Pancreas (tissue), 10 donors: ENCODE measurements around the gene RAB3C. TPM values are rescaled to one million over a fixed set of nuclear protein-coding genes. Genes with fewer than 3 reads are reported as not detected.

Experiments used
- ATAC-seq, 4 donors: fragments of 200-7000 bp; cut with Tn5 transposase; one replicate each; pipeline versions ENCODE4 v1.8.0 to v1.9.1; 2020; ENCODE audit warnings: mild to moderate bottlenecking in 4 of 4, moderate library complexity in 4 of 4
- DNase-seq, 6 donors: peaks; one replicate each; pipeline ENCODE4 v3.0.0-alpha.2; 2020
- FAIRE-seq: peaks from 2 replicates; lab custom pipeline; 2012; peaks lifted over from hg19 to GRCh38; lab: Jason Lieb, UNC
- H3K27ac ChIP-seq, 4 donors: fragments of 200-600 bp; sonication (generic); 1 replicate in 3 of 4; 2 replicates in 1 of 4; pipeline versions ENCODE4 v1.5.0 to v1.8.0; 2020
- H3K27me3 ChIP-seq, 4 donors: fragments of 200-600 bp; one replicate each; pipeline ENCODE4 v1.8.0; 2021
- H3K36me3 ChIP-seq, 3 donors: fragments of 200-600 bp; sonication (generic) in 1 of 3; one replicate each; pipeline versions ENCODE4 v1.5.0 to v1.8.0; 2020 to 2021
- H3K4me1 ChIP-seq, 3 donors: fragments of 200-600 bp; one replicate each; pipeline ENCODE4 v1.8.0; 2021
- H3K4me3 ChIP-seq, 4 donors: fragments of 200-600 bp; sonication (generic) in 2 of 4; one replicate each; pipeline versions ENCODE4 v1.5.0 to v1.8.0; 2020 to 2021
- H3K9me3 ChIP-seq, 4 donors: fragments of 200-600 bp; one replicate each; pipeline ENCODE4 v1.8.0; 2021
- WGBS, 2 donors: extraction: QIAGEN DNeasy Blood & Tissue Kit; methylation state at CpG; one replicate each; pipeline ENCODE4 v1.1.7; 2013; 5-methylcytosine and 5-hydroxymethylcytosine counted together
- intact Hi-C, 3 donors: fragments of 100-400 bp; cut with DNase I; formaldehyde crosslinking; loops; one replicate each; pipeline versions ENCODE4 v1.11.1 to v1.14.2; 2022
- polyA plus RNA-seq, 2 donors: library from polyadenylated mRNA; stranded (reverse); fragments of 200-250 nt; gene quantifications; one replicate each; pipeline ENCODE4 v1.2.3, GENCODE V29; 2013
- total RNA-seq, 6 donors: library from RNA; stranded (reverse); fragmentation: NEBNext Ultra II Directional in 4 of 6; extraction: Animal tissue kit (Norgen Biotek cat#: 25700) in 4 of 6; gene quantifications; one replicate each; pipeline versions ENCODE4 v1.2.1 to v1.2.4, GENCODE V29; 2021 to 2023
- TF ChIP-seq, protein P1 (sequence below), 4 donors: fragments of 200-600 bp; sonication (generic) in 3 of 4; IDR thresholded peaks; one replicate each; pipeline versions ENCODE4 v1.5.0 to v1.8.0; 2021; ENCODE audit warnings: antibody characterized with exemption in 4 of 4
- donor health status: healthy with polysubstance abuse.
- donor health status: DM: no; HTN: no; CAD: no; lungs with moderate emphysema.
- donor health status: DM: no; HTN: no; CAD: no.
- donor health status: control.
- donor health status: control.
- donor health status: Bipolar disorder and iron deficiency.
- donor health status: DM: yes; HTN: yes; CAD: no.
- donor health status: DM: no; HTN: no; CAD: no.
- donor health status: DM: no; HTN: no; CAD: no.
- donor health status: DM: yes; HTN: yes; CAD: no.

Gene RAB3C
- total and polyA plus RNA-seq, 8 donors, result 1.7 to 9.0 (median 4.8) TPM

DNA sequence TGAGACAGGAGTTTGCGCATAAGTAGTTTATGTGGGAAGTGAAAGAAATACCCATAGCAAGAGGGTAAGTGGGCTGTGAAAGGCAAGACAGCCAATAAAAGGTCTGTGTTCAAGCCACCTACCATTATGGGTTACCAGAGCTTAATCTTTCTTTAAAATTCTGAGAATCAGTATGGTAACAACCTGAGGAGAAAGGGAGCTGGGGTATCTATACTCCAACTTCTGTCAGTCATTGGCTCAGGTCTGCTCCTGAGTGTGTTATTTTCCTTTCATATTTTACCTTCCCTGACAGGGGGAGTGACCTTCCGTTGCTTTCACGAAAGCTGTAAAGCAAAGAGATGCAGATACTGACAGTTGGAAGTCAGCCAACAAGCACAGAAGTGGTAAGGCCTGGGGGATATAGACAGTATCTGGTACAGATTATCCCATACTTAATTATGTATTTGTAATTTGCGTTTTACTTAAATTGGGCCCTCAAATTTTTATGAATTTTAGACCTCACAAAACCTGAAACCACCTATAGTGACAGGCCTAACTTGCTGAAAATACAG, 233.4 kb downstream of the RAB3C start:
- Histone ChIP-seq H3K4me1 (no peaks in the 10 kb centered on the region), H3K27me3 (no peaks in the 10 kb centered on the region), H3K27ac (no peak overlapping the region), H3K9me3 (no peaks in the 10 kb centered on the region), H3K4me3 (no peak overlapping the region), H3K36me3 (no peaks in the 10 kb centered on the region)
- FAIRE-seq, result no peak
- 81 to 89% methylated on average over 4 of the region's 4 CpGs for WGBS, 2 donors
- no peak for DNase-seq
- intact Hi-C loops, result loop anchor here in 1 of 3 donors (10.0 kb wide), 1 partner anchor 321 kb away; the partner anchor contains the start of gene GAPT
- TF ChIP-seq, protein P1, sequence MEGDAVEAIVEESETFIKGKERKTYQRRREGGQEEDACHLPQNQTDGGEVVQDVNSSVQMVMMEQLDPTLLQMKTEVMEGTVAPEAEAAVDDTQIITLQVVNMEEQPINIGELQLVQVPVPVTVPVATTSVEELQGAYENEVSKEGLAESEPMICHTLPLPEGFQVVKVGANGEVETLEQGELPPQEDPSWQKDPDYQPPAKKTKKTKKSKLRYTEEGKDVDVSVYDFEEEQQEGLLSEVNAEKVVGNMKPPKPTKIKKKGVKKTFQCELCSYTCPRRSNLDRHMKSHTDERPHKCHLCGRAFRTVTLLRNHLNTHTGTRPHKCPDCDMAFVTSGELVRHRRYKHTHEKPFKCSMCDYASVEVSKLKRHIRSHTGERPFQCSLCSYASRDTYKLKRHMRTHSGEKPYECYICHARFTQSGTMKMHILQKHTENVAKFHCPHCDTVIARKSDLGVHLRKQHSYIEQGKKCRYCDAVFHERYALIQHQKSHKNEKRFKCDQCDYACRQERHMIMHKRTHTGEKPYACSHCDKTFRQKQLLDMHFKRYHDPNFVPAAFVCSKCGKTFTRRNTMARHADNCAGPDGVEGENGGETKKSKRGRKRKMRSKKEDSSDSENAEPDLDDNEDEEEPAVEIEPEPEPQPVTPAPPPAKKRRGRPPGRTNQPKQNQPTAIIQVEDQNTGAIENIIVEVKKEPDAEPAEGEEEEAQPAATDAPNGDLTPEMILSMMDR (IDR thresholded peaks at IDR 0.05), result no peak
- no peak for ATAC-seq

DNA sequence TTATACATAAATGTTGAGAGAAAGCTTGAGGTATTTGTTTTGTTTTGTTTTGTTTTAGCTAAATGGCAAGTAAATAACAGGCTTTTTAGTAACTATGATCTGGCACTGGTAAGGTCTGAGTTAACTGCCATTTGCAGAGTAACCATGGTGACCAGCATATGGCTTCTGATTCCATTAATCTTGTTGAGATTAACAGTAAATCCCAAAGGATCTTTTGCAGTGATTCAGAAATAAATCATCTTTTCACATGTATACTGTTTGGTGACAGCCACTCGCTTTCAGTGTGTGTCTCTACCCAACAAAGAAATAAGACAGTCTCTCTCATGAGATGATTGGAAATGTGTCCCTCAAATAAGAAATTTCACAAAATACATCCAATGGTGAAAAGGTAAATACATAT, 235.6 kb downstream of the RAB3C start:
- Histone ChIP-seq H3K4me3 (no peak overlapping the region), H3K27me3 (no peaks in the 10 kb centered on the region), H3K4me1 (no peaks in the 10 kb centered on the region), H3K27ac (no peak overlapping the region), H3K9me3 (no peaks in the 10 kb centered on the region), H3K36me3 (no peaks in the 10 kb centered on the region)
- DNase-seq (no peak), FAIRE-seq (no peak), ATAC-seq (no peak)
- TF ChIP-seq, protein P1 (IDR thresholded peaks at IDR 0.05), result no peak
- intact Hi-C loops, result loop anchor here in 1 of 3 donors (10.0 kb wide), 1 partner anchor 324 kb away; the partner anchor contains the start of gene GAPT
- 91 to 96% methylated on average over 1 of the region's 1 CpG for WGBS, 2 donors

DNA sequence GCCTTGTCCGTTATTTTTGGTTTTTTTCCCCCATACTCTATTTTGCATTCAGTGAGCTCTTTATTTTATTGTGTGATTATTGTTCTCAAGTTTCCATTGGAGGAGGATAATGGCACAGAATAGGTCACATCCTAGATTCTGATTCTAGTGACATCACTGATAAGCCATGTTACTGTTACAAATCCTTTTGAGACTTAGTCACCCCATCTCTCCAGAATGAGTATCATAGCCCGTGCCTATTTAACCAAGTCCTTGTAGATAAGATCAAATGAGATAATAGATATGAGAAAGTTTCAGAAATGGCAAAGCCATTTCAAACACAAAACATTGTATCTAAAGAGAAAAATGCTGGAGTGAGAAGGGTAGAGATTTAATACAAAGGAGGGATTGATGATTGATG, 242.6 kb downstream of the RAB3C start:
- TF ChIP-seq, protein P1 (IDR thresholded peaks at IDR 0.05), result no peak
- no peak overlapping the region for H3K27ac ChIP-seq
- no peak overlapping the region for H3K4me3 ChIP-seq
- 70 to 76% methylated on average over 2 of the region's 2 CpGs for WGBS, 2 donors
- no peaks in the 10 kb centered on the region for H3K4me1 ChIP-seq
- DNase-seq (no peak), ATAC-seq (no peak), FAIRE-seq (no peak)
- H3K27me3 ChIP-seq, result no peaks in the 10 kb centered on the region
- no peaks in the 10 kb centered on the region for H3K9me3 ChIP-seq
- H3K36me3 ChIP-seq, result no peaks in the 10 kb centered on the region
- intact Hi-C loops, result no loop called here

DNA sequence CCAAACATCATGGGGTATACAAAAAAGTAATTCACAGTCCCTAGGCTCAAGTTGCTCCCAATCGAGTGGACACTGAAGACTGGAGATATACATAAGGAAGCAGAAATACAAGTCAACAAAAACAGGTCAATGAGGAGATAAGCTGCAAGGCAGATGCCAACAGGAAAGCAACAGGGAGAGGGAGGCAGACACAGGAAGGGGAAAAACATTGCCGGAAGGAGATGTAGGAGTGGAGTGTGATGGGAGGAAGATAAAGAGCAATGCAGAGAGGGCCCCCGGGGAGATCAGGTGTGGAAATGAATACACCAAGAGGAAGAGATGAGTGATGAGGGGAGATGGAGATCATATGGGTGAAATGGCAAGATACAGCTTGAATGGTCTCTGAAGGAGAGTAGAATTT, 243.0 kb downstream of the RAB3C start:
- H3K27me3 ChIP-seq, result no peaks in the 10 kb centered on the region
- no peak for FAIRE-seq
- H3K4me1 ChIP-seq, result no peaks in the 10 kb centered on the region
- TF ChIP-seq, protein P1 (IDR thresholded peaks at IDR 0.05), result no peak
- DNase-seq, result no peak
- 72 to 79% methylated on average over 3 of the region's 3 CpGs for WGBS, 2 donors
- H3K4me3 ChIP-seq, result no peak overlapping the region
- no peaks in the 10 kb centered on the region for H3K36me3 ChIP-seq
- H3K27ac ChIP-seq, result no peak overlapping the region
- no peaks in the 10 kb centered on the region for H3K9me3 ChIP-seq
- ATAC-seq, result no peak
- intact Hi-C loops, result no loop called here

DNA sequence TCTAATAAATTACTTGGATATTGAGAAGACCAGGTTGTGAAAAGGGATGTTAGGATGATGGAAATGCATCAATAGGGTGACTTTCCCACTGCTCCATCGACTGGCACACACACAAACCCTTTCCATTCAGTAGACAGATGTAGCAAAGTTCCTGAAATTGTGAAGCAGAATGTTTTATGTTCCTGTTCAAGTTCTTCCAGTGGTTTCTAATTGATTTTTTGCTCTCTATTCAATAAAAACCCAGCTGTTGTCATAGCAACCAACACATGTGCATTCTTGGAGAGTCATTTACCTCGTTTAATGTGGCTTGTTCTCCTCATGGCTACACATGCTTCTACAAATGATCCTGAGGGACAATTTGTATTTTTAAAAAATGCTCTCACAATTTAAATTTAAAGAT, 244.6 kb downstream of the RAB3C start:
- no peak overlapping the region for H3K27ac ChIP-seq
- 23% methylated on average over 2 of the region's 2 CpGs for WGBS, 2 donors
- no peaks in the 10 kb centered on the region for H3K4me1 ChIP-seq
- TF ChIP-seq, protein P1 (IDR thresholded peaks at IDR 0.05), result no peak
- H3K4me3 ChIP-seq, result no peak overlapping the region
- no peaks in the 10 kb centered on the region for H3K9me3 ChIP-seq
- ATAC-seq (no peak), FAIRE-seq (no peak), DNase-seq (no peak)
- H3K27me3 ChIP-seq, result no peaks in the 10 kb centered on the region
- no peaks in the 10 kb centered on the region for H3K36me3 ChIP-seq
- intact Hi-C loops, result no loop called here
